Mesothelial cell of epicardium (in vitro differentiated cells): ENCODE data around the gene NFATC1. TPM values are rescaled to one million over a fixed set of nuclear protein-coding genes. Genes with fewer than 3 reads are reported as not detected.
"Not testable (repeated sequence)": the region's sequence is repeated elsewhere in the genome, so short reads cannot be mapped to it uniquely, and the experiment has no call there.

Experiments
- DNase-seq, 2 experiments: peaks; one replicate each; pipeline ENCODE4 v3.0.0; 2021; ENCODE audit warnings: low spot score in 2 of 2; ENCODE audit not compliant: unreplicated experiment in 2 of 2
- H3K27ac Mint-ChIP-seq: 2 replicates; pipeline ENCODE4 v1.8.0; 2021; ENCODE audit warnings: mixed read lengths
- H3K27me3 Mint-ChIP-seq: 2 replicates; pipeline ENCODE4 v1.8.0; 2021; ENCODE audit warnings: low read depth, mixed read lengths
- H3K36me3 Mint-ChIP-seq: 2 replicates; pipeline ENCODE4 v1.8.0; 2021; ENCODE audit warnings: mixed read lengths
- H3K4me1 Mint-ChIP-seq: 2 replicates; pipeline ENCODE4 v1.8.0; 2021; ENCODE audit warnings: mixed read lengths
- H3K4me3 Mint-ChIP-seq: 2 replicates; pipeline ENCODE4 v1.8.0; 2021; ENCODE audit warnings: mild to moderate bottlenecking, moderate library complexity, mixed read lengths
- H3K9me3 Mint-ChIP-seq: 2 replicates; pipeline ENCODE4 v1.8.0; 2021; ENCODE audit warnings: mixed read lengths
- total RNA-seq: library from RNA; stranded (reverse); gene quantifications from 3 replicates; pipeline ENCODE4 v1.2.1, GENCODE V29; 2021
- TF ChIP-seq, protein P1 (sequence below): fragments of 200-600 bp; sonication (generic); IDR thresholded peaks from one replicate; pipeline ENCODE4 v1.5.0; 2021; ENCODE audit warnings: antibody characterized with exemption; ENCODE audit not compliant: unreplicated experiment

NFATC1 gene
- total RNA-seq, 1 donor from 2014 or later = 13.4 TPM

DNA sequence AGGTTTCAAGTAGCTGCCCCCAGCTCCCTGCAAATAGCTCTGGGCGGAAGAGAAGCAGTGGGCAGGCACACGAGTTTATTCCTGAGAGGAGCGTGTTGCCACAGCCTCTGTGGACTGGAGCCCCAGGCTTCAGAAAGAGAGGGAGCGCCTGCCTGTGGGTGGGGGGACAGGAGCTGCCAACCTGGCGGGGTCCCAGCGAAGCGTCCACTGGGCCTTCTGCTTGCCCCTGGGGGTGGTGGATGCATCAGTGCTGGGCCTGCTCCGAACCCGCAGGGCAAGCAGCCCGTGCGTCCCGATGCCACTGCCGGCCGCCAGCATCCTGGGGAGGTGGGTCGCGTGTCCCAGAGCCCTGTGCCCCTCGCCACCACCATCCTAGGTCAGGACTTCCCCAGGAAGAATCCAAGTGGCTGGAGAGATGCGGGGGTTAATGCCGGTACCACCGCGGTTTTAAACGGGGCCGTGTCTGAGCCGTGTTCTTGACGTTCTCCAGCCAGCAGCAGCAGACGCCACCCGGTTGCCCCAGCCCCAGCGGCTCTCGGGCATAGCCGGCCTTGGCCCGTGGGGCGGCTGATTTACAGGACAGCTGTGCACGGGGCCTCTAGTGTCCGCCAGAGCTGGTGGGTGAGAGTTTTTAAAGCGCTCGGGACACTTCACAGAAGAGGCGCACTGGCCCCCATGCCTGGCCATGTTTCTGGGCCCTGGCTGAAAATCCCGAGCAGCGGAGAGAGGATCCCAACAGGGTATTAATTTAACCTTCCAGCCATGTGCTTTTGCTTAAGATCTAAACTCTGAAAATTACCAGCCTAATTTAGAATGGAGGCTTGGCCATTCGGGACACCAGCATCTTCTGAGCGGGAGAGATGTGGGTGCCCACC lies 84.7 kb downstream of the NFATC1 start:
- Mint-ChIP-seq H3K36me3 (no peaks in the 10 kb centered on the region), H3K27me3 (no peaks in the 10 kb centered on the region), H3K9me3 (no peaks in the 10 kb centered on the region), H3K27ac (no peak overlapping the region), H3K4me1 (peaks cover 9% of the 10 kb centered on the region), H3K4me3 (no peak overlapping the region)
- TF ChIP-seq, protein P1, sequence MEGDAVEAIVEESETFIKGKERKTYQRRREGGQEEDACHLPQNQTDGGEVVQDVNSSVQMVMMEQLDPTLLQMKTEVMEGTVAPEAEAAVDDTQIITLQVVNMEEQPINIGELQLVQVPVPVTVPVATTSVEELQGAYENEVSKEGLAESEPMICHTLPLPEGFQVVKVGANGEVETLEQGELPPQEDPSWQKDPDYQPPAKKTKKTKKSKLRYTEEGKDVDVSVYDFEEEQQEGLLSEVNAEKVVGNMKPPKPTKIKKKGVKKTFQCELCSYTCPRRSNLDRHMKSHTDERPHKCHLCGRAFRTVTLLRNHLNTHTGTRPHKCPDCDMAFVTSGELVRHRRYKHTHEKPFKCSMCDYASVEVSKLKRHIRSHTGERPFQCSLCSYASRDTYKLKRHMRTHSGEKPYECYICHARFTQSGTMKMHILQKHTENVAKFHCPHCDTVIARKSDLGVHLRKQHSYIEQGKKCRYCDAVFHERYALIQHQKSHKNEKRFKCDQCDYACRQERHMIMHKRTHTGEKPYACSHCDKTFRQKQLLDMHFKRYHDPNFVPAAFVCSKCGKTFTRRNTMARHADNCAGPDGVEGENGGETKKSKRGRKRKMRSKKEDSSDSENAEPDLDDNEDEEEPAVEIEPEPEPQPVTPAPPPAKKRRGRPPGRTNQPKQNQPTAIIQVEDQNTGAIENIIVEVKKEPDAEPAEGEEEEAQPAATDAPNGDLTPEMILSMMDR = no peak
- peak in 1 of 2 experiments; percentile 16 for DNase-seq

DNA sequence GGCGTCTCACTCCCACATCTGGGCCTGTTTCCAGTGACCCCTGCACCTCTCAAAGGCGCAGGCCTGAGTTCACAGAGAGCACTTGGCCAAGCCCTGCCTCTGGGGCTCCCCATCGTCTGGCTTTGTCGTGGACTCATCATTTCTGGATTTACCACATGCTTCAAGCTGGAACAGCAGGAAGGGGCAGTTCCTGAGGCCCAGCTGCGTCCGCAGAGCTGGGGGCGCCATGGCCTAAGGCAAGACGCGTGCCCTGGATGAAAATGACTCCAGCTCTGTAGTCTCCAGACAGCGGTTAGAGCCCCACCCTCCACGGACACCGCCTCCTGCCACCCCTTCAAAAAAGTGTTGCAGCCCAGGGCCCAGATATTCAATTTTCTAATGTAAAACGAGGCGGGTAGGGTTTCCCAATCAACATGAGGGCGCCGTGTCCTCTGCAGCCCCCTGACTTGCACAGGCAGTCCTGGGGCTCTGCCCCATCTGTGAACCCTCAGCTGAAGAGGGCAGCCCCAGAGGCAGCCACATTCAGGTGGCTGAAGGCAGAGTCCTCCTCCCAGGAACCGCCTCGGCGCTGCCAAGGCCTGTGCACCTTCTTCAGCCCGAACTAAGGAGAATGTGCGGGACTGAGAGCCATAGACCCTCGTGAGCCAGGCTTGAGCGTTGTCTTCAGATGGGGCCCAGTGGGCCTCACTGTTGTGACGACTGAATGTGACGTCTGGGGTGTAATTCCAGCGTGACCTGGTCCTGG lies 85.5 kb downstream of the NFATC1 start:
- Mint-ChIP-seq H3K36me3 (no peaks in the 10 kb centered on the region), H3K4me3 (no peak overlapping the region), H3K27ac (no peak overlapping the region), H3K9me3 (no peaks in the 10 kb centered on the region), H3K27me3 (no peaks in the 10 kb centered on the region), H3K4me1 (peaks cover 10% of the 10 kb centered on the region)
- TF ChIP-seq, protein P1 = no peak
- no peak for DNase-seq

DNA sequence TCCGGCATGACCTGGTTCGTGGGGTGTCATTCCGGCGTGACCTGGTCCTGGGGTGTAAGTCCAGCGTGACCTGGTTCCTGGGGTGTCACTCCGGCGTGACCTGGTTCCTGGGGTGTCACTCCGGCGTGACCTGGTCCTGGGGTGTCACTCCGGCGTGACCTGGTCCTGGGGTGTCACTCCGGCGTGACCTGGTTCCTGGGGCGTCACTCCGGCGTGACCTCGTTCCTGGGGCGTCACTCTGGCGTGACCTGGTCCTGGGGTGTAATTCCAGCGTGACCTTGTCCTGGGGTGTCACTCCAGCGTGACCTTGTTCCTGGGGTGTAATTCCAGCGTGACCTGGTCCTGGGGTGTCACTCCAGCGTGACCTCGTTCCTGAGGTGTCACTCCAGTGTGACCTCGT lies 87.7 kb downstream of the NFATC1 start:
- not testable (repeated sequence) for H3K9me3 Mint-ChIP-seq, DNase-seq, H3K36me3 Mint-ChIP-seq

DNA sequence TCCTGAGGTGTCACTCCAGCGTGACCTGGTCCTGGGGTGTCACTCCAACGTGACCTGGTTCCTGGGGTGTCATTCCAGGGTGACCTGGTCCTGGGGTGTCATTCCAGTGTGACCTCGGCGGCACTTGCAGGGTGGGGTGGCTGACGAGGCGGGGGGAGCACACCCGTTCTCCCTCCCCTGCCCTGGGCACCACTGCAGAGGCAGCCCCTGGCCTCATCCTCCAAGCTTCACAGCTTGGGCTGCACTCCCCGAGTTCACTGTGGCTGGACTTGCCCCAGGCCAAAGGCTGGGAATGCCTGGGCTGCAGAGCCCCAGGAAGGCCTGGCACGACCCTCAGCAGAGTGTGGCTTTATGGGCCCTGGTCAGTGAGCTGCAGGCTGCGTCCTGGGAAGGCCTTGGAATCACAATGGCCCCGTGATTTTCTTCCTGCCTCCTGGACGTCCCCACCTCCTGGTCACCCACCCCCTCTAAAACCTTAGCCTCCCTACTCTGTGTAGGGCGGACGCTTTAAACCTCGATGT lies 88.3 kb downstream of the NFATC1 start:
- no peak overlapping the region for H3K4me3 Mint-ChIP-seq
- H3K27me3 Mint-ChIP-seq = no peaks in the 10 kb centered on the region
- H3K36me3 Mint-ChIP-seq = no peaks in the 10 kb centered on the region
- H3K4me1 Mint-ChIP-seq = peaks cover 10% of the 10 kb centered on the region
- TF ChIP-seq, protein P1 = no peak
- no peak overlapping the region for H3K27ac Mint-ChIP-seq
- DNase-seq = no peak
- no peaks in the 10 kb centered on the region for H3K9me3 Mint-ChIP-seq

More for the DNA sequence above, 87.7 kb downstream of the NFATC1 start:
- not testable (repeated sequence) for H3K4me3 Mint-ChIP-seq, H3K27me3 Mint-ChIP-seq, H3K27ac Mint-ChIP-seq
- peaks cover 10% of the 10 kb centered on the region for H3K4me1 Mint-ChIP-seq

DNA sequence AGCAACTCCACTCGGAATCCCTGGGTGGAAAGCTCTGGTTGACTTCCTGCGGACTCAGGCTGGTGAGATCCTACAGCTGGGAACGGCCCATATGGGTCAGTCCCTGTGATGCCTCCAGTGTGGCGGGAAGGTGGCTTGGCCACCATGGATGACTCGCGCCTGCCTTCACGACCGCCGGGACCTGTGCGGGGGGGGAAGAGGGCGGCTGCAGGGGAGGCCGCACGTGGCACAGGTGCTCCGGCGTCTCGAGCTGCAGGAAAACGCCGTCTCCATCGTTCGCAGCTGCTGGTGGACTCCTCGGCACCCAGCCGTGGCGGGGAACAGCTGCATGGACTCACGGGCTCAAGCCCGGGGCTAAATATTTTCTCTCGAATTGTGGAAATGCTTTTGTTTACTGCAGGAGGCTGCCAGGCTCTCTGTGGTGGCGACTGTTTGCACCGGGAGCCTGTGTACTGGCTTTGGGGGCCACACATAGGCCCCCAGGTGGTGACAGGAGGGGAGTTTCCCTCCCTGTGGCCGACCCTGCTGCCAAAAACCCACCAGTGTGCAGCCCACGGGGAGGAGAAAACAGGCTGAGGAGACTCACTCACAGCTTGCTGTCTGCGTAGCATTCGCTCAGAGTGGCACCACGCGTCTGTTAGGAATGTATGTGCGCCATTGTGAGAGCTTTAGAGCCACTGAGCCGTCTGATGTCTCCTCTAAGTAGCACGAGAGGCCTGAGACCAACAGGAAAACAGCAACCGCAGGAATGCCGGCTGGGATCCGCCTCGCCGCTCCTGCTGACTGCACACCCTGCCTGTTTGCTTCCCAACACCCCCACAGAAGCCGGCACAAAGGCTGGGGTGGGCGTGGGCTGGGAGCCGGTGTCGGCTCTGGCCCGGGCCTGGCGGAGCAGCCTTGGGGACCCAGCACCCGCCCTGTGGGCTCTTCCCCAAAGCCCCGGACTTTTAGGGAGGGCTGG lies 89.2 kb downstream of the NFATC1 start:
- DNase-seq = no peak
- Mint-ChIP-seq H3K36me3 (no peaks in the 10 kb centered on the region), H3K27me3 (no peaks in the 10 kb centered on the region), H3K4me3 (no peak overlapping the region), H3K27ac (peak overlapping the region; percentile 85), H3K4me1 (peaks cover 10% of the 10 kb centered on the region), H3K9me3 (no peaks in the 10 kb centered on the region)
- TF ChIP-seq, protein P1 = no peak
